SK-N-SH treated with all-trans-retinoic acid at 6 μM for 48 hours (cell line): ENCODE results near the gene EEIG1.

Source experiments
- ARNTL ChIP-seq: fragments of 450-650 bp; formaldehyde crosslinking; IDR thresholded peaks from 2 replicates; pipeline ENCODE4 v1.5.0; 2020; ENCODE audit warnings: low read depth, mild to moderate bottlenecking, moderate library complexity, borderline replicate concordance
- ESRRG ChIP-seq: fragments of 250-450 bp; sonication (Bioruptor Pico); IDR thresholded peaks from 2 replicates; pipeline ENCODE4 v1.6.1; 2021; ENCODE audit warnings: mild to moderate bottlenecking
- ISL1 ChIP-seq: fragments of 250-450 bp; sonication (Bioruptor Pico); IDR thresholded peaks from 2 replicates; pipeline ENCODE4 v2.1.2; 2022; ENCODE audit warnings: mild to moderate bottlenecking, moderate library complexity
- OSR1 ChIP-seq: fragments of 250-450 bp; sonication (Bioruptor Pico); IDR thresholded peaks from 2 replicates; pipeline ENCODE4 v1.8.0; 2022; ENCODE audit warnings: moderate library complexity, mild to moderate bottlenecking, inconsistent platforms
- PATZ1 ChIP-seq: fragments of 250-450 bp; sonication (Bioruptor Pico); IDR thresholded peaks from 2 replicates; pipeline ENCODE4 v1.8.0; 2020; ENCODE audit warnings: mild to moderate bottlenecking, moderate library complexity, borderline replicate concordance
- PPARA ChIP-seq: fragments of 250-450 bp; sonication (Bioruptor Pico); IDR thresholded peaks from 2 replicates; pipeline ENCODE4 v1.5.0; 2020; ENCODE audit warnings: mild to moderate bottlenecking, borderline replicate concordance
- RARB ChIP-seq: fragments of 250-450 bp; sonication (Bioruptor Pico); IDR thresholded peaks from 2 replicates; pipeline ENCODE4 v1.8.0; 2021; ENCODE audit warnings: mild to moderate bottlenecking, moderate library complexity
- SNAI2 ChIP-seq: fragments of 250-450 bp; sonication (Bioruptor Pico); IDR thresholded peaks from 2 replicates; pipeline ENCODE4 v1.5.0; 2020; ENCODE audit warnings: mild to moderate bottlenecking, moderate library complexity
- TCF4 ChIP-seq: fragments of 250-450 bp; sonication (Bioruptor Pico); IDR thresholded peaks from 2 replicates; pipeline ENCODE4 v1.8.0; 2021; ENCODE audit warnings: mild to moderate bottlenecking, moderate library complexity, borderline replicate concordance
- TOX ChIP-seq: fragments of 250-450 bp; sonication (Bioruptor Pico); IDR thresholded peaks from 2 replicates; pipeline ENCODE4 v1.8.0; 2021; ENCODE audit warnings: mild to moderate bottlenecking, moderate library complexity, borderline replicate concordance
- ZFP3 ChIP-seq: fragments of 250-450 bp; sonication (Bioruptor Pico); IDR thresholded peaks from 2 replicates; pipeline ENCODE4 v1.5.0; 2020; ENCODE audit warnings: mild to moderate bottlenecking, moderate library complexity
- TF ChIP-seq, protein P1 (sequence below): fragments of 250-450 bp; sonication (Bioruptor Pico); IDR thresholded peaks from 2 replicates; pipeline ENCODE4 v1.5.0; 2020; ENCODE audit warnings: mild to moderate bottlenecking, moderate library complexity
- TF ChIP-seq, protein P2 (sequence below): fragments of 250-450 bp; sonication (Bioruptor Pico); IDR thresholded peaks from 2 replicates; pipeline ENCODE4 v1.5.1; 2020; ENCODE audit warnings: low read depth, mild to moderate bottlenecking, moderate library complexity

GRCh38 chr9:127973169-127974000 is 7.4 kb downstream of the EEIG1 start:
- TF ChIP-seq SNAI2 = no peak
- no peak for TF ChIP-seq RARB (CRISPR knock-in tag)
- no peak for TF ChIP-seq PATZ1
- TF ChIP-seq OSR1 (CRISPR knock-in tag) = no peak
- no peak for TF ChIP-seq ESRRG (CRISPR knock-in tag)
- TF ChIP-seq, protein P1, sequence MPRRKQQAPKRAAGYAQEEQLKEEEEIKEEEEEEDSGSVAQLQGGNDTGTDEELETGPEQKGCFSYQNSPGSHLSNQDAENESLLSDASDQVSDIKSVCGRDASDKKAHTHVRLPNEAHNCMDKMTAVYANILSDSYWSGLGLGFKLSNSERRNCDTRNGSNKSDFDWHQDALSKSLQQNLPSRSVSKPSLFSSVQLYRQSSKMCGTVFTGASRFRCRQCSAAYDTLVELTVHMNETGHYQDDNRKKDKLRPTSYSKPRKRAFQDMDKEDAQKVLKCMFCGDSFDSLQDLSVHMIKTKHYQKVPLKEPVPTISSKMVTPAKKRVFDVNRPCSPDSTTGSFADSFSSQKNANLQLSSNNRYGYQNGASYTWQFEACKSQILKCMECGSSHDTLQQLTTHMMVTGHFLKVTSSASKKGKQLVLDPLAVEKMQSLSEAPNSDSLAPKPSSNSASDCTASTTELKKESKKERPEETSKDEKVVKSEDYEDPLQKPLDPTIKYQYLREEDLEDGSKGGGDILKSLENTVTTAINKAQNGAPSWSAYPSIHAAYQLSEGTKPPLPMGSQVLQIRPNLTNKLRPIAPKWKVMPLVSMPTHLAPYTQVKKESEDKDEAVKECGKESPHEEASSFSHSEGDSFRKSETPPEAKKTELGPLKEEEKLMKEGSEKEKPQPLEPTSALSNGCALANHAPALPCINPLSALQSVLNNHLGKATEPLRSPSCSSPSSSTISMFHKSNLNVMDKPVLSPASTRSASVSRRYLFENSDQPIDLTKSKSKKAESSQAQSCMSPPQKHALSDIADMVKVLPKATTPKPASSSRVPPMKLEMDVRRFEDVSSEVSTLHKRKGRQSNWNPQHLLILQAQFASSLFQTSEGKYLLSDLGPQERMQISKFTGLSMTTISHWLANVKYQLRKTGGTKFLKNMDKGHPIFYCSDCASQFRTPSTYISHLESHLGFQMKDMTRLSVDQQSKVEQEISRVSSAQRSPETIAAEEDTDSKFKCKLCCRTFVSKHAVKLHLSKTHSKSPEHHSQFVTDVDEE (CRISPR knock-in tag) = no peak
- TF ChIP-seq TCF4 = no peak
- TF ChIP-seq ISL1 (CRISPR knock-in tag) = no peak
- TF ChIP-seq ARNTL (CRISPR knock-in tag) = no peak
- TF ChIP-seq ZFP3 (CRISPR knock-in tag) = no peak
- TF ChIP-seq, protein P2, sequence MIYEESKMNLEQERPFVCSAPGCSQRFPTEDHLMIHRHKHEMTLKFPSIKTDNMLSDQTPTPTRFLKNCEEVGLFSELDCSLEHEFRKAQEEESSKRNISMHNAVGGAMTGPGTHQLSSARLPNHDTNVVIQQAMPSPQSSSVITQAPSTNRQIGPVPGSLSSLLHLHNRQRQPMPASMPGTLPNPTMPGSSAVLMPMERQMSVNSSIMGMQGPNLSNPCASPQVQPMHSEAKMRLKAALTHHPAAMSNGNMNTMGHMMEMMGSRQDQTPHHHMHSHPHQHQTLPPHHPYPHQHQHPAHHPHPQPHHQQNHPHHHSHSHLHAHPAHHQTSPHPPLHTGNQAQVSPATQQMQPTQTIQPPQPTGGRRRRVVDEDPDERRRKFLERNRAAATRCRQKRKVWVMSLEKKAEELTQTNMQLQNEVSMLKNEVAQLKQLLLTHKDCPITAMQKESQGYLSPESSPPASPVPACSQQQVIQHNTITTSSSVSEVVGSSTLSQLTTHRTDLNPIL (CRISPR knock-in tag) = no peak
- TF ChIP-seq PPARA (CRISPR knock-in tag) = no peak
- TF ChIP-seq TOX (CRISPR knock-in tag) = no peak
